HG03469 (cell line): ENCODE data around the gene ROBO1.
"Not testable (repeated sequence)": the region's sequence is repeated elsewhere in the genome, so short reads cannot be mapped to it uniquely, and the experiment has no call there.

ENCODE experiments used
- ATAC-seq: cut with Tn5 transposase; IDR thresholded peaks from one replicate; pipeline ENCODE4 v1.9.1; 2021; ENCODE audit warnings: mild to moderate bottlenecking, moderate library complexity, moderate number of reproducible peaks; ENCODE audit not compliant: unreplicated experiment

Gene ROBO1

DNA sequence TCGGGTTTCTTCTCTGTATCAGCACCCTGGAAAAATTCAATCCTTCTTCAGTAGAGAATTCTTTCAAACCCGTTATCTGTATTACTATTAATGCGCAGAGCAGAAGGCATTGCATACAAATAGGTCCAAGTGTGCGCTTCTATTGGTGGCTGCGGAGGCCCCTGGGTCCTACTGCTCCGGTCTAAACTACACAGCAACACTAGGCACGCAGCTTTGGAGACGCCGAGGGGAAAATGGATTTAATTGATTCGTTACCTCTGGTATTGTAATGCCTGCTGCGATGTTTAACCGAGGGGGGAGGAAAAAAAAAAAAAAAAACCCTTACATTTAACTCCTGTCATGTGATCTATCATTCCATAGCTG lies at the start of gene ROBO1:
ROBO1 (minus strand) TSS at position 94 of the 363 bp plus-strand sequence.
- no peak for ATAC-seq

DNA sequence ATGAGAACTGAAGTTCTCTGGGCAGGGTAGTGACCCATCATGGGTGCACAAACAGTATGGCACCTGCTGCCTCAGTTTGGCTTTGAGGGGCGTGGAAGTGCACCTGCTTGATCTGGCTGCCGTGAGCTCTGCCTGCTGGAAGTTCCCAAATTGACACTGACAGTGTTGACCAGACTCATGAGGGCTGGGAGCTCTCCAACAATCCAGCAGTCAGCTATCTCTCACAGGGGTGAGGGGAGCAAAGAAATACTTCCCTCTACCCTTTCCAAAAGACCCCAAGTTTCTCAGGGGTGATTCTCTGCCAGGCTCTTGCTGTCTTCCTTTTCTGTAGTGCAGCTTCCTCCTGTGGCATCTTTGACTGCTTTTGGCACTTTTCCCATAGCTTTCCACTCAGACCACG lies 49.4 kb upstream of the ROBO1 start:
- no peak for ATAC-seq

DNA sequence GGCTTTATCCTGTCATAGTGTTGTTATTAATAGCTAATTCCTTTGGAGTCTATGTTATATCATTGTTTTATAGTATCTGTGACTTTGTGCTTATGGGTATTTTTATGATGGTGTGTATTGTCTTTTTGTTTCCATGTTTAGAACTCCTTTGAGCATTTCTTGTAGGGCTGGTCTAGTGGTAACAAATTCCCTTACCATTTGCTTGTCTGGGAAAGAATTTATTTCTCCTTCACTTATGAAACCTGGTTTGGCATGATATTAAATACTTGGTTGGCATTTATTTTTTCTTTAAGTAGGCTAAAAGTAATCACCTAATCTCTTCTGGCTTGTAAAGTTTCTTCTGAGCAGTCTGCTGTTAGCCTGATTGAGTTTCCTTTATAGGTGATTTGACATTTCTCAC lies 47.7 kb upstream of the ROBO1 start:
- no peak for ATAC-seq

GRCh38 chr3:79810581-79810980 lies 42.8 kb upstream of the ROBO1 start:
- no peak for ATAC-seq

GRCh38 chr3:79810092-79810491 lies 42.3 kb upstream of the ROBO1 start:
- no peak for ATAC-seq

GRCh38 chr3:79809106-79809505 lies 41.3 kb upstream of the ROBO1 start:
- no peak for ATAC-seq

DNA sequence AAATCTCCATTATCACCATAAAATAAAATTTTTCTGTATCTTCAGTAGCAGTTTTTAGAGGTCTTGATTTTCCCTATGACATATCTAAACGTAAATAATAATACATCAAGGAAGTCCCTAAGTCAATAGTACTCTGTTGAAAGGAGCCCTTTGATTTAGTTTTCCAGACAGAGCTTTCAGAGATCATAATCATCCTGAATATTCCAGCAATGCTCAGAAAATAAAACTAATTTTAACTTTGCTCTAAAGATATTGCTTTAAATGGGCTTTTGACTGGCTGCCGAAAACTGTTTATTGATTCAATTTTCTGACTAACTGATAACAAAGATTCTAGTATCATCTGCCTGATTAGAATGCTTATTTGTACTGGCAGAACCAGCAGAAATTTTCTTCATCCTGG lies 40.7 kb upstream of the ROBO1 start:
- no peak for ATAC-seq

- not testable (repeated sequence) for ATAC-seq
Measured at GRCh38 chr3:79790177-79790576, 22.4 kb upstream of the ROBO1 start.

DNA sequence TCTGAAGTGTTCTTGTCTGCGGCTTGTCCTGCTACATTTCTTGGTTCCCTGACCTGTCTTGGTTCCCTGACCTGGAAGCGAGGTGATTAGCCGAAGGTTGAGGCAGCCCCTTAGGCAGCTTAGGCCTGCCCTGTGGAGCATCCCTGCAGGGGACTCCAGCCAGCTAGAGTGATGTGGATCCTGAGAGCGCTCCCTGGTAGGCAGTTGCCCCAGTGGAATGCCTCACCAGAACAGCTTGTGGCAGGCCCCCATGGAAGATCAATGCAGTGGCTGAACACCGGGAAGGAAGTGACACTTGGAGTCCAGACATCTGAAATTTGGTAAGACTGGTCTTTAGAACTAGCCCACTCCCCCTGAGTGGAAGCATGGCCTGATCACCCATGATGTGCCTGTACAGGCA lies 5.5 kb upstream of the ROBO1 start:
- ATAC-seq: no peak

- ATAC-seq: no peak
Measured at GRCh38 chr3:79769229-79769628, 1.4 kb upstream of the ROBO1 start.

DNA sequence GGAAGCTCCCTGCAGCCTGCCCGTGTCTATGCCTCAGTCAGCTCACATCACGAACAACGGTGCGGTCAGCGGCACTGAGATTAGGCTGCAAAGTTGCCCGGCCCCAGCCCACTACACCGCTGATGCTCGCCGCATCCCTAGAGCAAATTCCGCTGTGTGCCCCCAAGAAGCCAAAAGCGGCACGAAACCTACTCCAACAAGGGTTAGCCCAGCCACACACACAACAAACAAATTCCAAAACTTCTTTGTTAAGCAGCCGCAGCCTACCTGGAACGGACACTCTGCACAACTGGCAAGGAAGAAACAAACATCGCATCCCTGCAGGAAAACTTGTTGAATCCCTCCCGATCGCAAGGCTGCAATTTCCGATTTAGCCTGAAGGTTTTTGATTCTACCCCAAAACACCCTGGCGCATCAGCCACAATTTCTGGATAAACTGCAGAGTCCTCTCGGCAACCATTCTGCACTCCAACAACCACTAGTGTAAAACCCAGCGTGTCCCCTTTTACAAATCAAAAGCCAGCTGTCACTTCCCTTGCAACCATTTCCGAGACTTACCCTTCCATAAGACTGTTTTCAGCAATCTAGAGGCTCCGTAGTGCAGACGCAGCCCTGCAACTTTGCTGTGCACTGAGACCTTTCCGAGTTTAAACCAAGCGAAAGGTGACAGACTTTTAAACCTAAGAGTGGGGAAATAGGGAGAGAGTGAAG lies 449 bp downstream of the ROBO1 start:
- no peak for ATAC-seq

- ATAC-seq: no peak
Measured at GRCh38 chr3:79766496-79767193, 1.2 kb downstream of the ROBO1 start.

- ATAC-seq: no peak
Measured at GRCh38 chr3:79765911-79766310, 1.9 kb downstream of the ROBO1 start.

DNA sequence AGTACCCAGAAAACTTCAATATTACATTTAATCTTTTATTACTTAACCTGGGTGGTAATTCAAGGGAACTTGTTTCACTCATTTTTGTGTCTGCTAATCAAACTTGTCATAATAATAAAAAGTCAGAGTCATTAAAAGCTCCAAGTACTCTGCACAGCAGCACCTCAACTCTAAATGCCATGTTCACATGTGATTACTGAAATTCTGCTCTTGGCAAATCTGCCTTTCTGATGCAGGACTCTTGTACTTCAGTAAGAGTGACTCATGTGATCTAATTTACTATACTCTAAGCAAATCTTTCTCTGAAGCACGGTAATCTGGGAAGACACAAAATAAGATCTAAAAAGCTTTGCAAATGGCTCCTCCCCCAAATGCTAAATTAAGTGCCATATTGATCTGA lies 6.4 kb downstream of the ROBO1 start:
- ATAC-seq: no peak

DNA sequence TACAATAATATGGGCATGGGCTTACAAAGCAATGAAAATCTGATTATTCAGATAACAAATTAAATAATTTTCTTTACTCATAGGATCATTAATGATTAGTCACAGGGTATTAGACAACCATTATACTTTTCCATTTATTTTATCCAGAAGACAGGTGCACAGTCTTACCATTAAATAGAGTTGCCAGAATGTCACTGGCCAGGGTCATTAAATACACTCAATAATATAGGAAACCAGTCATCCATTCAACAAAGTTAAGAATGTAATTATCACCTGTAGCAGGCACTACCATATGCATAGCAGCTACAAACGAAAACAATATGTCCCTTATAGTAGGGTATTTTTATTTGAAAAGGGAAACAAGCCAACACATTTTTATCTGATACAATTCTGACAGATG lies 16.1 kb downstream of the ROBO1 start:
- no peak for ATAC-seq

DNA sequence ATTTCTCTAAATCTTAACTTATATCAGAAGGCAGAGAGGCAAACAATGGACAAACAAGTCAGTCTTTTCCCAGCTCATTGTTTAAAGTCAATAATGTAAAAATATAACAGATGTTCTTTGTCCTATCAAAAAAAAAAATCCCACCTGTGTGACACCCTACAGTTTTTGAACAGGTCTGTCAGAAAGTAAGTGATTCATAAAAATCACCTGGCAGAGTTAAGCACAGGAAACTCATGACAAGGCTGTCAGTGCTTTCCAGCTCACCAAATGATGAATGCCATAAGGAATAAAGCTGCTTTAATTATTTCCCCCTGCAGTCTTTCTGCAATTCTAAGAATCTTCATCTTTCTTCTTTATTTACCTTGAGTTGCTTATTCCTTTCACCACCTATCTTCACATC lies 30.3 kb downstream of the ROBO1 start:
- no peak for ATAC-seq

DNA sequence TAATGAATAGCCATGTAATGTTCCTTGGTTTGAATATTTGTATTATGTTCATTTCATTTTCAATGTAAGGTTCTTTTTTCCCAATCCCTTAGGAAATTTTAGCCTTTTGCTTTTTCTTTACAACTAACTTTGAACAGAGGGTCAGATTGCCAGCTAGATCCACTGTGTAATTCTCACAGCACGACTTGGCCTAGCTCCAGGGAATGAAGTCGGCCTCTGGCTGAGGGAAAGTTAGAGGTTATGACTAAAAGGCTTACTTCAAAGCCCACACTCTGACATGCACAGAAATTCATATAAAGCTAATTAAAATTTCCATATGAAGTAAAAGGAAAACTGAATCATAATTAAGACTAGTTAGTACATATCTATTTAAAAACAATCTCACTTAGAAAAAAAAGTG lies 38.7 kb downstream of the ROBO1 start:
- ATAC-seq: no peak

- no peak for ATAC-seq
Measured at GRCh38 chr3:79726786-79727185, 41.0 kb downstream of the ROBO1 start.

- no peak for ATAC-seq
Measured at GRCh38 chr3:79724206-79724605, 43.6 kb downstream of the ROBO1 start.

GRCh38 chr3:79690072-79690471 lies 77.7 kb downstream of the ROBO1 start:
- no peak for ATAC-seq

GRCh38 chr3:79685108-79685507 lies 82.7 kb downstream of the ROBO1 start:
- no peak for ATAC-seq

GRCh38 chr3:79684041-79684440 lies 83.8 kb downstream of the ROBO1 start:
- ATAC-seq: no peak

GRCh38 chr3:79672731-79673130 lies 95.1 kb downstream of the ROBO1 start:
- no peak for ATAC-seq
